Measurements from ENCODE around the gene ABCC4. TPM values are rescaled to one million over a fixed set of nuclear protein-coding genes. Genes with fewer than 3 reads are reported as not detected.

Gene ABCC4, protein sequence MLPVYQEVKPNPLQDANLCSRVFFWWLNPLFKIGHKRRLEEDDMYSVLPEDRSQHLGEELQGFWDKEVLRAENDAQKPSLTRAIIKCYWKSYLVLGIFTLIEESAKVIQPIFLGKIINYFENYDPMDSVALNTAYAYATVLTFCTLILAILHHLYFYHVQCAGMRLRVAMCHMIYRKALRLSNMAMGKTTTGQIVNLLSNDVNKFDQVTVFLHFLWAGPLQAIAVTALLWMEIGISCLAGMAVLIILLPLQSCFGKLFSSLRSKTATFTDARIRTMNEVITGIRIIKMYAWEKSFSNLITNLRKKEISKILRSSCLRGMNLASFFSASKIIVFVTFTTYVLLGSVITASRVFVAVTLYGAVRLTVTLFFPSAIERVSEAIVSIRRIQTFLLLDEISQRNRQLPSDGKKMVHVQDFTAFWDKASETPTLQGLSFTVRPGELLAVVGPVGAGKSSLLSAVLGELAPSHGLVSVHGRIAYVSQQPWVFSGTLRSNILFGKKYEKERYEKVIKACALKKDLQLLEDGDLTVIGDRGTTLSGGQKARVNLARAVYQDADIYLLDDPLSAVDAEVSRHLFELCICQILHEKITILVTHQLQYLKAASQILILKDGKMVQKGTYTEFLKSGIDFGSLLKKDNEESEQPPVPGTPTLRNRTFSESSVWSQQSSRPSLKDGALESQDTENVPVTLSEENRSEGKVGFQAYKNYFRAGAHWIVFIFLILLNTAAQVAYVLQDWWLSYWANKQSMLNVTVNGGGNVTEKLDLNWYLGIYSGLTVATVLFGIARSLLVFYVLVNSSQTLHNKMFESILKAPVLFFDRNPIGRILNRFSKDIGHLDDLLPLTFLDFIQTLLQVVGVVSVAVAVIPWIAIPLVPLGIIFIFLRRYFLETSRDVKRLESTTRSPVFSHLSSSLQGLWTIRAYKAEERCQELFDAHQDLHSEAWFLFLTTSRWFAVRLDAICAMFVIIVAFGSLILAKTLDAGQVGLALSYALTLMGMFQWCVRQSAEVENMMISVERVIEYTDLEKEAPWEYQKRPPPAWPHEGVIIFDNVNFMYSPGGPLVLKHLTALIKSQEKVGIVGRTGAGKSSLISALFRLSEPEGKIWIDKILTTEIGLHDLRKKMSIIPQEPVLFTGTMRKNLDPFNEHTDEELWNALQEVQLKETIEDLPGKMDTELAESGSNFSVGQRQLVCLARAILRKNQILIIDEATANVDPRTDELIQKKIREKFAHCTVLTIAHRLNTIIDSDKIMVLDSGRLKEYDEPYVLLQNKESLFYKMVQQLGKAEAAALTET (N-terminal part only)
- 3.7 and 4.1 TPM in 2 replicates for total RNA-seq (2014; rRNA removed; shearing (Covaris generic))

DNA sequence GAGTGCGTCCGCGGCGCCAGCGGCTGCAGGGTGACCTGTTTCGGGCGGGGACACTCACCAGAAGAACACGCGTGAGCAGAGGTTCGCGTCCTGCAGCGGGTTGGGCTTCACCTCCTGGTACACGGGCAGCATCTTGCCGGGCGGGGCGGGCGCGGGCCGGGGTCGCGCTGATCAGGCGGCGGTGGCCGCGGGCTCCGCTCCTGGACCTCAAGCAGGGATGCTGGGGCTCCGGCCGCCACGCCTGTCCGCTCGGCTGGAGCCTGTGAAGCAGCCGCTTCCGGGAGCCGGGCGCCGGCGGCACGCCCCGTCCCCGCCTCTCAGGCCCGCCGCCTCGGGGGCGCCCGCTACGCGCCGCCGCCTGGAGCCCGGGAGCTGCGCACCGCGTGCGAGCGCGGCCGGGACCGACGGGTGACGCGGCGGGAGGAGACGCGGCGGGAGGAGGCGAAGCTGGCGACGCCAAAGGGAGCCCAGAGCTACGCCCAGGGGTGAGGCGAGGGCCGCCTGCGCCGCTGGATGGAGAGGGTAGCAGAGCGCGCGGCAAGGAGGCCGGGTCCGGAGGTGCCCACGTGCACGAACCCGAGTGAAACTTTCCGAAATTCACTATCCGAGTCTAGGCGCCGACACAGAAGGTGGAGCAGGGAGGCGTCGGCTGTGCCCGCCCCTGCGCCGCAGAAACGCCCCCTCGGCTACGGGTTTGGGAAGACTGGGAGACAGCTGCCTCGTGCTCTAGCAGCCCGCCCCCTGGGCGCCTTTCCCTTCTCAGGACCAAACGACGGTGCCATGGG, at the start of gene ABCC4:
Gene ABCC4, minus strand, starts transcription at position 269 of the 785 bp plus-strand sequence. Its CDS starts 137 bp downstream, at position 132.
- peak; percentile 94 for DNase-seq
- no peaks in the 10 kb centered on the region for H3K36me3 ChIP-seq (replicated peaks; ENCODE audit: control insufficient read depth, insufficient read depth, low read length)

DNA sequence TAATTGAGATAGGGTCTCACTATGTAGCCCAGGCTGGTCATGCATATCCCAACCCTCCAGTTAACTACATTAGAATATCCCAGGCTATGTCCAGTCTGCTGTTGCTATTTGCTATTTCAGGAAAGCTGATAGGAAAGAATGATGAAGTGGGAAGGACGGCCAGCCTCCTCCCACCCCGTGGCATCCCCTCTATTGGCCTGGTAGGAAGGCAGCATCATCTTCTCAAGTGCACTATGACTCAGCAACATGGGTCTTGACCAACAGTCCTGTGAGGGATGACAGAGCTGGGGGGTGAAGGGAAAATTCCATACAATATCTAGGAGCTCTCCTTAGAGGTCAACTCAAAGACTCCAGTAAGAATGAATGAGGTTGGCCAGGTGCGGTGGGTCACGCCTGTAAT, 48.0 kb upstream of the ABCC4 start:
- Histone ChIP-seq H3K4me3 (ENCODE audit: insufficient read depth, low read depth, low read length) (no peak overlapping the region), H3K27me3 (ENCODE audit: control insufficient read depth, insufficient read depth, low read length) (no peaks in the 10 kb centered on the region), H3K36me3 (replicated peaks; ENCODE audit: control insufficient read depth, insufficient read depth, low read length) (no peaks in the 10 kb centered on the region)
- DNase-seq, result no peak

More for the DNA sequence above, at the start of gene ABCC4:
- Histone ChIP-seq H3K4me3 (ENCODE audit: insufficient read depth, low read depth, low read length) (peak within 1 kb of the TSS; percentile 76), H3K27me3 (ENCODE audit: control insufficient read depth, insufficient read depth, low read length) (peaks cover 28% of the 10 kb centered on the region)

DNA sequence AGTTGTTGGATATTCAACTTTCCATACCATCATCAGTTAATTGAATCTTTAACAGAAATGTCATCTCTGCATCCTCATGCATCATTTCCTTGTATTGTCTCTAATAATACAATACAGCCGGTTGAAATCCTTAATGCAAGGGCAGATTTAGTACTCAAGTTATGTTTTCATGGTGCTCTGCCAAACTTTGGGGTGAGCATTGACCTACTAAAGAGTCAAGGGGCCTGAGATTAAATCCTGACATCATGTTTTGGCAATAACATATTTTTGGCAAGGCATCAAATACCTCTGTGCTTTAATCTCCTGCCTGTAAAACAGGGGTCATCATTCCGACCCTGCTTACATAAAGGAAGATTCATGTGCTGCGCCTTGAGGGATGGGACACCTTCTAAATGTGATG, 42.7 kb upstream of the ABCC4 start:
- Histone ChIP-seq H3K27me3 (ENCODE audit: control insufficient read depth, insufficient read depth, low read length) (no peaks in the 10 kb centered on the region), H3K36me3 (replicated peaks; ENCODE audit: control insufficient read depth, insufficient read depth, low read length) (no peaks in the 10 kb centered on the region), H3K4me3 (ENCODE audit: insufficient read depth, low read depth, low read length) (no peak overlapping the region)
- DNase-seq, result no peak

DNA sequence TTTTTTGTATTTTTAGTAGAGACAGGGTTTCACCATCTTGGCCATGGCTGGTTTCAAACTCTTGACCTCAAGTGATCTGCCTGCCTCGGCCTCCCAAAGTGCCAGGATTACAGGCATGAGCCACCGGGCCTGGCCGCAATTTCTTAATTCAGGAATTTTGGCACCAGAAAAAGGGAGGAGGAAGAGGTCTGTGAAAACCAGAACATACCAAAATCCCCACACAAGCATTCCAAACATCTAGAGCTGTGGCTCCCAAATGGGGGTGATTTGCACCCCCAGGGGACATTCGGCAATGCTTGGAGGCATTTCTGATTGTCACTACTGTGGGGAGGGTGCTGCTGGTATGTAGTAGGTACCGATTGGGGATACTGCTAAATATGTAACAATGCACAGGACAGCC, 40.2 kb upstream of the ABCC4 start:
- H3K36me3 ChIP-seq (replicated peaks; ENCODE audit: control insufficient read depth, insufficient read depth, low read length), result no peaks in the 10 kb centered on the region
- no peaks in the 10 kb centered on the region for H3K27me3 ChIP-seq (ENCODE audit: control insufficient read depth, insufficient read depth, low read length)
- DNase-seq, result no peak
- no peak overlapping the region for H3K4me3 ChIP-seq (ENCODE audit: insufficient read depth, low read depth, low read length)

- H3K27me3 ChIP-seq (ENCODE audit: control insufficient read depth, insufficient read depth, low read length), result no peaks in the 10 kb centered on the region
- H3K4me3 ChIP-seq (ENCODE audit: insufficient read depth, low read depth, low read length), result no peak overlapping the region
- H3K36me3 ChIP-seq (replicated peaks; ENCODE audit: control insufficient read depth, insufficient read depth, low read length), result no peaks in the 10 kb centered on the region
- no peak for DNase-seq
Measured at GRCh38 chr13:95338905-95339304, 37.7 kb upstream of the ABCC4 start.

DNA sequence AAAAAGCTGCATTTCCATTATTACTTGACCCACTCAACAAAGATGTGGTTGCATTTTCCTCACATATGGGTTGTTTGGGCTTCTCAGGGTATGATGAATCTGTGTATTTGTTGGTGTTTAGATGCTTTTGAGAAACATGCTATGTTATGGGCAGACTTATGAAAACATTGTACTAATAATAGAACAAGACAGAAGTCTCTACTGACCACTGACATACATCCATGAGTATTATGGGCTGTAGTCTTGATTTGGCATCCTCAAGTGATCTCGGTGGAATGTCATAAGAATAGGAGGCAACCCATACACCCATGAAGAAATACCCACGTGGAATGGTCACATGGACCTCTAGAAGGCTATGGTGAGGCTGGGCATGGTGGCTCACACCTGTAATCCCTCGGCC, 36.3 kb upstream of the ABCC4 start:
- H3K36me3 ChIP-seq (replicated peaks; ENCODE audit: control insufficient read depth, insufficient read depth, low read length), result no peaks in the 10 kb centered on the region
- H3K27me3 ChIP-seq (ENCODE audit: control insufficient read depth, insufficient read depth, low read length), result no peaks in the 10 kb centered on the region
- no peak overlapping the region for H3K4me3 ChIP-seq (ENCODE audit: insufficient read depth, low read depth, low read length)

GRCh38 chr13:95335667-95336066, 34.4 kb upstream of the ABCC4 start:
- no peaks in the 10 kb centered on the region for H3K27me3 ChIP-seq (ENCODE audit: control insufficient read depth, insufficient read depth, low read length)
- no peak overlapping the region for H3K4me3 ChIP-seq (ENCODE audit: insufficient read depth, low read depth, low read length)
- H3K36me3 ChIP-seq (replicated peaks; ENCODE audit: control insufficient read depth, insufficient read depth, low read length), result no peaks in the 10 kb centered on the region
- no peak for DNase-seq

More for the DNA sequence above, 36.3 kb upstream of the ABCC4 start:
- DNase-seq, result no peak

DNA sequence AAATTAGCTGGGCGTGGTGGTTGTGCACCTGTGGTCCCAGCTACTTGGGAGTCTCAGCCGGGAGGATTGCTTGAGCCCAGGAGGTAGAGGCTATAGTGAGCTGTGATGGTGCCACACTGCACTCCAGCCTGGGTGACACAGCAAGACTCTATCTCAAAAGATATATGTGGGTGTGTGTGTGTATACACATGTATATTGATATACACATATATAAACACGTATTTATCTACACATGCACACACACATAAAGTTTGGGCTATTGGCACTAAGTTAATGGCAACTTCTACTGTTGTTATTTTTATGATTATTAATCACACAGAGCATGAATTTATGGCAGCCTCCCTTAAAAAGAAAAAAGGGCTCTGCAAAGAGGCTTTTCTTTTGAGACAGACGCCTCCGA, 27.1 kb upstream of the ABCC4 start:
- Histone ChIP-seq H3K27me3 (ENCODE audit: control insufficient read depth, insufficient read depth, low read length) (no peaks in the 10 kb centered on the region), H3K4me3 (ENCODE audit: insufficient read depth, low read depth, low read length) (no peak overlapping the region), H3K36me3 (replicated peaks; ENCODE audit: control insufficient read depth, insufficient read depth, low read length) (no peaks in the 10 kb centered on the region)
- no peak for DNase-seq

DNA sequence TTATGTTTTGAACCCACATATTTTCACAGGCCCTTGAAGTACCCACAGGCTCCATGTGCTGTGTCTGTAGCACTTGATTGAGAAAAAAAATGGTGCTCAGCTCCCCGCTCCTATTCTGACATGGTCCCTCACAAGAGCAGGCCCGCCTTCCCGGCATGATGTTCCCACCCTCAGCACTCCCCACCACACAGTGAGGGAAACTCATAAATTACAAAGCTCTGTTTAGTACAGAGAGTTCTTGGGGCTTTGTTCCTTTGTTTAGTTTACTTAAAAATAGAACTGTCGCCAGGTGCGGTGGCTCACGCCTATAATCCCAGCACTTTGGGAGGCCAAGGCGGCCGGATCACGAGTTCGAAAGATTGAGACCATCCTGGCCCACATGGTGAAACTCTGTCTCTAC, 25.9 kb upstream of the ABCC4 start:
- Histone ChIP-seq H3K36me3 (replicated peaks; ENCODE audit: control insufficient read depth, insufficient read depth, low read length) (no peaks in the 10 kb centered on the region), H3K27me3 (ENCODE audit: control insufficient read depth, insufficient read depth, low read length) (no peaks in the 10 kb centered on the region), H3K4me3 (ENCODE audit: insufficient read depth, low read depth, low read length) (no peak overlapping the region)
- no peak for DNase-seq

DNA sequence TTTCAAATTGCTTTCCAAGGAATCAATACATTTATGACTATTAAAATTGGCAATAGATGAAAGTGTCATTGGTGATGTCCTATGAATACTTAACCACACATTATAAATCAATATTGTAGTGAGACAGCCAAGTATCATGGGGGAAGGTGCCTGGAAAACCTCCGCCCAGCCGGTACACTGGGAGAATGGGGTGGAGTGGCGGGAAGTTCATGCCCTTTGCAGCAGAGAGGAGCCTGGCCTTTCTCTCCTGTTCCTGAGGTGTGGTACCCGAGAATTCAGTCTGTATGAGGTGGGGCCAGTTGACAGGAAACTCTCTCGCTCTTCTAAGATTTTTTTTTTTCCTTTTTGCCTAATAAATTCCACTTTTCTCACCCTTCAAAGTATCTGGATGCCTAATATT, 25.4 kb upstream of the ABCC4 start:
- Histone ChIP-seq H3K27me3 (ENCODE audit: control insufficient read depth, insufficient read depth, low read length) (no peaks in the 10 kb centered on the region), H3K4me3 (ENCODE audit: insufficient read depth, low read depth, low read length) (no peak overlapping the region), H3K36me3 (replicated peaks; ENCODE audit: control insufficient read depth, insufficient read depth, low read length) (no peaks in the 10 kb centered on the region)
- no peak for DNase-seq

- no peak for DNase-seq
- Histone ChIP-seq H3K4me3 (ENCODE audit: insufficient read depth, low read depth, low read length) (no peak overlapping the region), H3K36me3 (replicated peaks; ENCODE audit: control insufficient read depth, insufficient read depth, low read length) (no peaks in the 10 kb centered on the region), H3K27me3 (ENCODE audit: control insufficient read depth, insufficient read depth, low read length) (no peaks in the 10 kb centered on the region)
Measured at GRCh38 chr13:95325485-95325884, 24.2 kb upstream of the ABCC4 start.

DNA sequence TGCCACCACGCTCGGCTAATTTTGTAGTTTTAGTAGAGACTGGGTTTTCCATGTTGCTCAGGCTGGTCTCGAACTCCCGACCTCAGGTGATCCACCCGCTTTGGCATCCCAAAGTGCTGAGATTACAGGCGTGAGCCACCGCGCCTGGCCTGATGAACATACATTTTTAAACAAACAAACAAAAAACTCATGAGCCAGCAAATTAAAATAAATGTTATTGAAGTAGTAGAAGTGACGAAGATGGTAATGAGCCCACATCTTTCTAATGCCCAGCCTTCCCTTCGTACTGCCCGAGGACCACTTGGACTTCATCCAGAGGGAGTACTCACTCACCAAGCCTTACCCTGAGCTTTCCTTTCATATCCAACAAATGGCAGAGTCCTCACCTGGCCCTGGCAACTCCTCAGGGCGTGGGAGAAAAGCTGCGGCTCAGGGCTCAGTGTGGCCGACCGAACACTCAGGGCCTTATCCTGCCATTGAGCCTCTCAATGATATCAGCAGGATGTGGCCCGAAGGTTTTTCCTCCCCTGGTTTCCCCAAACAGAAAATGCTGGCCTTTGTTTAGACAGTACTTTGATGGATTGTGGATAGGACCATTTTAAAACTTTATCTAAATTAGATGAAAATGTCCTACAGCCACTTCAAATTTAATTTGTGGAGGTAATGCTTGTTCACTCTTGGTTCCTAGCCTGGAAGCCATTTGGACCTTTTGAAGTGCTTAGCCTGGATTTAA, 22.8 kb upstream of the ABCC4 start:
- Histone ChIP-seq H3K36me3 (replicated peaks; ENCODE audit: control insufficient read depth, insufficient read depth, low read length) (no peaks in the 10 kb centered on the region), H3K27me3 (ENCODE audit: control insufficient read depth, insufficient read depth, low read length) (no peaks in the 10 kb centered on the region), H3K4me3 (ENCODE audit: insufficient read depth, low read depth, low read length) (no peak overlapping the region)
- no peak for DNase-seq

- no peak for DNase-seq
- no peak overlapping the region for H3K4me3 ChIP-seq (ENCODE audit: insufficient read depth, low read depth, low read length)
- H3K27me3 ChIP-seq (ENCODE audit: control insufficient read depth, insufficient read depth, low read length), result no peaks in the 10 kb centered on the region
- H3K36me3 ChIP-seq (replicated peaks; ENCODE audit: control insufficient read depth, insufficient read depth, low read length), result no peaks in the 10 kb centered on the region
Measured at GRCh38 chr13:95319551-95320274, 18.5 kb upstream of the ABCC4 start.

All from H7 (cell line).